Measurements from ENCODE around the gene GLRA3.

GRCh38 chr4:174716986-174717770, 111.9 kb downstream of the GLRA3 start:
- TF ChIP-seq CTCF (IDR thresholded peaks at IDR 0.05) = no peak
- TF ChIP-seq POLR2A (IDR thresholded peaks at IDR 0.05) = no peak
- TF ChIP-seq POLR2AphosphoS5 (IDR thresholded peaks at IDR 0.05; ENCODE audit: insufficient read depth in 1 of 2, low read depth in 1 of 2) = no peak

Data from vagina (tissue), 2 donors.